Esophagus muscularis mucosa (tissue), 3 donors: ENCODE results near the gene XAF1.

Source experiments
- POLR2A ChIP-seq: fragments of 450-650 bp; IDR thresholded peaks from one replicate; pipeline ENCODE4 v1.6.1; 2017; ENCODE audit warnings: antibody characterized with exemption, moderate library complexity, mild to moderate bottlenecking, low read depth
- POLR2AphosphoS5 ChIP-seq, 2 donors: sonication (generic); formaldehyde crosslinking; IDR thresholded peaks; one replicate each; pipeline ENCODE4 v1.6.1; 2017; ENCODE audit warnings: antibody characterized with exemption in 2 of 2
- TF ChIP-seq, protein P1 (sequence below), 3 experiments: fragments of 200-600 bp in 2 of 3; fragments of 450-650 bp in 1 of 3; sonication (generic) in 2 of 3; IDR thresholded peaks; one replicate each; pipeline ENCODE4 v1.5.1; 2017 to 2019; ENCODE audit warnings: antibody characterized with exemption in 3 of 3, mild to moderate bottlenecking in 2 of 3, moderate library complexity in 1 of 3

DNA sequence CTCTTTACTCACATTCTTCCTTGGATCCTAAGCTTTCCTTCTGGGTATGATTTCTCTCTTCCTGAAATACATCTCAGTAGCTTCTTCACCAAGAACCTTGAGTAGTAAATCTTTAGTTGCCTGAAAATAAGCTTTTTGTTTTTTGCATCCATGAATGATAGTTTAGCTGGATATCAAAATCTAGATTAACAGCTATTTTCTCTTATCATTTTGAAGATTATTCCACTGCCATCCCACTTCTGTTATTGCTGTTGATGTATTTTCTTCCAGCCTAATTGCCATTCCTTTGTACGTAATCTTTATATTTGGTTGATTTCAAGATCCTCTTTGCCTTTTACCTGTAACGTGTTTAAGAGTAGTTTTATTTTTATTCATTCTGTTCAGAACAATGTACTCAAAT lies 12.6 kb downstream of the XAF1 start:
- TF ChIP-seq, protein P1, sequence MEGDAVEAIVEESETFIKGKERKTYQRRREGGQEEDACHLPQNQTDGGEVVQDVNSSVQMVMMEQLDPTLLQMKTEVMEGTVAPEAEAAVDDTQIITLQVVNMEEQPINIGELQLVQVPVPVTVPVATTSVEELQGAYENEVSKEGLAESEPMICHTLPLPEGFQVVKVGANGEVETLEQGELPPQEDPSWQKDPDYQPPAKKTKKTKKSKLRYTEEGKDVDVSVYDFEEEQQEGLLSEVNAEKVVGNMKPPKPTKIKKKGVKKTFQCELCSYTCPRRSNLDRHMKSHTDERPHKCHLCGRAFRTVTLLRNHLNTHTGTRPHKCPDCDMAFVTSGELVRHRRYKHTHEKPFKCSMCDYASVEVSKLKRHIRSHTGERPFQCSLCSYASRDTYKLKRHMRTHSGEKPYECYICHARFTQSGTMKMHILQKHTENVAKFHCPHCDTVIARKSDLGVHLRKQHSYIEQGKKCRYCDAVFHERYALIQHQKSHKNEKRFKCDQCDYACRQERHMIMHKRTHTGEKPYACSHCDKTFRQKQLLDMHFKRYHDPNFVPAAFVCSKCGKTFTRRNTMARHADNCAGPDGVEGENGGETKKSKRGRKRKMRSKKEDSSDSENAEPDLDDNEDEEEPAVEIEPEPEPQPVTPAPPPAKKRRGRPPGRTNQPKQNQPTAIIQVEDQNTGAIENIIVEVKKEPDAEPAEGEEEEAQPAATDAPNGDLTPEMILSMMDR (IDR thresholded peaks at IDR 0.05), result no peak
- TF ChIP-seq POLR2A (no peak), POLR2AphosphoS5 (IDR thresholded peaks at IDR 0.05) (no peak)
